ENCODE measurements around the gene ATXN1. TPM values are rescaled to one million over a fixed set of nuclear protein-coding genes. Genes with fewer than 3 reads are reported as not detected.

ATXN1 gene
- total and polyA plus RNA-seq, 2 of the 13 experiments (the other 11 are each of a cell fraction or from before 2014, with no cell fraction given) = 20.7 to 39.5 TPM

DNA sequence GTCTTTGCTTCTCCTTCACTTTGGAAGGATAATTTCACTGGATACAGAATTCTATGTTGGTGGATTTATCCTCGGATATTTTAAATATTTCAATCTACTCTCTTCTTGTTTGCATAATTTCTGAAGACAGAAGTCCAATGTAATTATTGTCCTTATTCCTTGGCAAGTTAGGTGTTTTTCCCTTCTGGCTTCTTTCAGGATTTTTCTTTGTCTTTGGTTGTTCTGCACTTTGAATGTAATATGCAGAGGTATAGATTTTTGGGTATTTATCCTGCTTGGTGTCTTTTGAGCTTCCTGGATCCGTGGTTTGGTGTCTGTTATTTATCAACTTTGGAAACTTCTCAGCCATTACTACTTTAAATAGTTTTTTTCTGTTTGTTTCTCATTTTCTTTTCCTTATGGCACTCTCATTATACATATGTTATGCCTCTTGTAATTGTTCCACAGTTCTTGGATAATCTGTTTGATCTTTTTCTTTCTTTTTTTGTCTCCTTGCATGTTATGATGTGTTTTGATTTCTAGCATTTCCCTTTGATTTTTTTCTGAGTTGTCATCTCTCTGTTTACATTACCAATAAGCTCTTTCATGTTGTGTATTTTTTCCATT is 48.6 kb upstream of the ATXN1 start (continued):
- TF ChIP-seq, protein P1, sequence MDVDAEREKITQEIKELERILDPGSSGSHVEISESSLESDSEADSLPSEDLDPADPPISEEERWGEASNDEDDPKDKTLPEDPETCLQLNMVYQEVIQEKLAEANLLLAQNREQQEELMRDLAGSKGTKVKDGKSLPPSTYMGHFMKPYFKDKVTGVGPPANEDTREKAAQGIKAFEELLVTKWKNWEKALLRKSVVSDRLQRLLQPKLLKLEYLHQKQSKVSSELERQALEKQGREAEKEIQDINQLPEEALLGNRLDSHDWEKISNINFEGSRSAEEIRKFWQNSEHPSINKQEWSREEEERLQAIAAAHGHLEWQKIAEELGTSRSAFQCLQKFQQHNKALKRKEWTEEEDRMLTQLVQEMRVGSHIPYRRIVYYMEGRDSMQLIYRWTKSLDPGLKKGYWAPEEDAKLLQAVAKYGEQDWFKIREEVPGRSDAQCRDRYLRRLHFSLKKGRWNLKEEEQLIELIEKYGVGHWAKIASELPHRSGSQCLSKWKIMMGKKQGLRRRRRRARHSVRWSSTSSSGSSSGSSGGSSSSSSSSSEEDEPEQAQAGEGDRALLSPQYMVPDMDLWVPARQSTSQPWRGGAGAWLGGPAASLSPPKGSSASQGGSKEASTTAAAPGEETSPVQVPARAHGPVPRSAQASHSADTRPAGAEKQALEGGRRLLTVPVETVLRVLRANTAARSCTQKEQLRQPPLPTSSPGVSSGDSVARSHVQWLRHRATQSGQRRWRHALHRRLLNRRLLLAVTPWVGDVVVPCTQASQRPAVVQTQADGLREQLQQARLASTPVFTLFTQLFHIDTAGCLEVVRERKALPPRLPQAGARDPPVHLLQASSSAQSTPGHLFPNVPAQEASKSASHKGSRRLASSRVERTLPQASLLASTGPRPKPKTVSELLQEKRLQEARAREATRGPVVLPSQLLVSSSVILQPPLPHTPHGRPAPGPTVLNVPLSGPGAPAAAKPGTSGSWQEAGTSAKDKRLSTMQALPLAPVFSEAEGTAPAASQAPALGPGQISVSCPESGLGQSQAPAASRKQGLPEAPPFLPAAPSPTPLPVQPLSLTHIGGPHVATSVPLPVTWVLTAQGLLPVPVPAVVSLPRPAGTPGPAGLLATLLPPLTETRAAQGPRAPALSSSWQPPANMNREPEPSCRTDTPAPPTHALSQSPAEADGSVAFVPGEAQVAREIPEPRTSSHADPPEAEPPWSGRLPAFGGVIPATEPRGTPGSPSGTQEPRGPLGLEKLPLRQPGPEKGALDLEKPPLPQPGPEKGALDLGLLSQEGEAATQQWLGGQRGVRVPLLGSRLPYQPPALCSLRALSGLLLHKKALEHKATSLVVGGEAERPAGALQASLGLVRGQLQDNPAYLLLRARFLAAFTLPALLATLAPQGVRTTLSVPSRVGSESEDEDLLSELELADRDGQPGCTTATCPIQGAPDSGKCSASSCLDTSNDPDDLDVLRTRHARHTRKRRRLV (CRISPR knock-in tag; IDR thresholded peaks at IDR 0.05) = no peak

- no peak overlapping the region for H3K4me3 ChIP-seq (replicated peaks in 1 of 3; ENCODE audit: insufficient read depth in 1 of 3, low read depth in 2 of 3, low read length in 3 of 3)
- H3K9ac ChIP-seq (ENCODE audit: insufficient read depth, low read depth, low read length) = no peak overlapping the region
- no peaks in the 10 kb centered on the region for H3K36me3 ChIP-seq (replicated peaks in 1 of 2; ENCODE audit: control insufficient read depth in 1 of 2, insufficient read depth in 2 of 2, low read length in 2 of 2)
- 5% methylated on average over 6 of the region's 6 CpGs for WGBS (ENCODE audit: low lambda C conversion rate)
- intact Hi-C loops (cut with micrococcal nuclease; ENCODE audit: unreplicated experiment) (loop anchor here (1.0 kb wide), 1 partner anchor 14 kb away; no protein-coding TSS in a partner anchor), in situ Hi-C loops (cut with HindIII; ENCODE audit: extremely low pct_ligation_motif_present, low pct_unique_long_range_greater_than_20kb) (no loop called here)
- H3K27me3 ChIP-seq (ENCODE audit: control insufficient read depth in 1 of 2, insufficient read depth in 2 of 2, low read length in 2 of 2) = no peaks in the 10 kb centered on the region
- peak; percentile 64 for ATAC-seq
- POLR2A ChIA-PET = no interaction called here
- H2AFZ ChIP-seq (ENCODE audit: low read length) = no peak overlapping the region
- H3K79me2 ChIP-seq (ENCODE audit: insufficient read depth, low read length) = no peaks in the 10 kb centered on the region
- no peaks in the 10 kb centered on the region for H4K20me1 ChIP-seq (ENCODE audit: insufficient read depth, low read length)
- CTCF ChIA-PET (ENCODE audit: low intra/inter-chr PET ratio, low total read pairs) = no interaction called here
- peak; percentile 68 for FAIRE-seq
- BruUV-seq (replicated peaks) = no TSS peak
- peaks cover 59% of the 10 kb centered on the region for H3K4me1 ChIP-seq (ENCODE audit: insufficient read depth, low read length)
- H3K4me2 ChIP-seq (ENCODE audit: low read depth, low read length) = peak overlapping the region; percentile 44
- peaks cover 33% of the 10 kb centered on the region for H3K9me3 ChIP-seq (ENCODE audit: low read length)
- peak overlapping the region; percentile 44 for H3K27ac ChIP-seq (ENCODE audit: extremely low read length, insufficient read depth, low read length)
- peak; percentile 94 for DNase-seq (ENCODE audit: low spot score)
- TF ChIP-seq PHF20 (CRISPR knock-in tag; IDR thresholded peaks at IDR 0.05) (no peak), CREM (IDR thresholded peaks at IDR 0.05) (peak; percentile 67; the same call in 1 of the 2 replicates), CREM (CRISPR knock-in tag; IDR thresholded peaks at IDR 0.05) (no peak), TRIM24 (CRISPR knock-in tag; IDR thresholded peaks at IDR 0.05) (peak; percentile 74; the same call in 1 of the 2 replicates), JUNB (CRISPR knock-in tag; IDR thresholded peaks at IDR 0.05; ENCODE audit: borderline replicate concordance) (no peak)
- TF ChIP-seq, protein P2, sequence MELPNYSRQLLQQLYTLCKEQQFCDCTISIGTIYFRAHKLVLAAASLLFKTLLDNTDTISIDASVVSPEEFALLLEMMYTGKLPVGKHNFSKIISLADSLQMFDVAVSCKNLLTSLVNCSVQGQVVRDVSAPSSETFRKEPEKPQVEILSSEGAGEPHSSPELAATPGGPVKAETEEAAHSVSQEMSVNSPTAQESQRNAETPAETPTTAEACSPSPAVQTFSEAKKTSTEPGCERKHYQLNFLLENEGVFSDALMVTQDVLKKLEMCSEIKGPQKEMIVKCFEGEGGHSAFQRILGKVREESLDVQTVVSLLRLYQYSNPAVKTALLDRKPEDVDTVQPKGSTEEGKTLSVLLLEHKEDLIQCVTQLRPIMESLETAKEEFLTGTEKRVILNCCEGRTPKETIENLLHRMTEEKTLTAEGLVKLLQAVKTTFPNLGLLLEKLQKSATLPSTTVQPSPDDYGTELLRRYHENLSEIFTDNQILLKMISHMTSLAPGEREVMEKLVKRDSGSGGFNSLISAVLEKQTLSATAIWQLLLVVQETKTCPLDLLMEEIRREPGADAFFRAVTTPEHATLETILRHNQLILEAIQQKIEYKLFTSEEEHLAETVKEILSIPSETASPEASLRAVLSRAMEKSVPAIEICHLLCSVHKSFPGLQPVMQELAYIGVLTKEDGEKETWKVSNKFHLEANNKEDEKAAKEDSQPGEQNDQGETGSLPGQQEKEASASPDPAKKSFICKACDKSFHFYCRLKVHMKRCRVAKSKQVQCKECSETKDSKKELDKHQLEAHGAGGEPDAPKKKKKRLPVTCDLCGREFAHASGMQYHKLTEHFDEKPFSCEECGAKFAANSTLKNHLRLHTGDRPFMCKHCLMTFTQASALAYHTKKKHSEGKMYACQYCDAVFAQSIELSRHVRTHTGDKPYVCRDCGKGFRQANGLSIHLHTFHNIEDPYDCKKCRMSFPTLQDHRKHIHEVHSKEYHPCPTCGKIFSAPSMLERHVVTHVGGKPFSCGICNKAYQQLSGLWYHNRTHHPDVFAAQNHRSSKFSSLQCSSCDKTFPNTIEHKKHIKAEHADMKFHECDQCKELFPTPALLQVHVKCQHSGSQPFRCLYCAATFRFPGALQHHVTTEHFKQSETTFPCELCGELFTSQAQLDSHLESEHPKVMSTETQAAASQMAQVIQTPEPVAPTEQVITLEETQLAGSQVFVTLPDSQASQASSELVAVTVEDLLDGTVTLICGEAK (IDR thresholded peaks at IDR 0.05) = no peak
- TF ChIP-seq, protein P2 (CRISPR knock-in tag; IDR thresholded peaks at IDR 0.05) = no peak
These were observed 46.7 kb upstream of the ATXN1 start for GRCh38 chr6:16807956-16808355.
